Measurements from ENCODE around the gene SLC25A25.
A peak's percentile ranks its signal among the peaks of the same experiment; 100 is the strongest.

Gene SLC25A25

GRCh38 chr9:128098297-128099230 is 30.5 kb downstream of the SLC25A25 start:
- TF ChIP-seq, protein P1, sequence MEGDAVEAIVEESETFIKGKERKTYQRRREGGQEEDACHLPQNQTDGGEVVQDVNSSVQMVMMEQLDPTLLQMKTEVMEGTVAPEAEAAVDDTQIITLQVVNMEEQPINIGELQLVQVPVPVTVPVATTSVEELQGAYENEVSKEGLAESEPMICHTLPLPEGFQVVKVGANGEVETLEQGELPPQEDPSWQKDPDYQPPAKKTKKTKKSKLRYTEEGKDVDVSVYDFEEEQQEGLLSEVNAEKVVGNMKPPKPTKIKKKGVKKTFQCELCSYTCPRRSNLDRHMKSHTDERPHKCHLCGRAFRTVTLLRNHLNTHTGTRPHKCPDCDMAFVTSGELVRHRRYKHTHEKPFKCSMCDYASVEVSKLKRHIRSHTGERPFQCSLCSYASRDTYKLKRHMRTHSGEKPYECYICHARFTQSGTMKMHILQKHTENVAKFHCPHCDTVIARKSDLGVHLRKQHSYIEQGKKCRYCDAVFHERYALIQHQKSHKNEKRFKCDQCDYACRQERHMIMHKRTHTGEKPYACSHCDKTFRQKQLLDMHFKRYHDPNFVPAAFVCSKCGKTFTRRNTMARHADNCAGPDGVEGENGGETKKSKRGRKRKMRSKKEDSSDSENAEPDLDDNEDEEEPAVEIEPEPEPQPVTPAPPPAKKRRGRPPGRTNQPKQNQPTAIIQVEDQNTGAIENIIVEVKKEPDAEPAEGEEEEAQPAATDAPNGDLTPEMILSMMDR (IDR thresholded peaks at IDR 0.05; ENCODE audit: insufficient read depth, low read depth, low read length, missing control alignments): no peak
- H3K4me3 ChIP-seq (ENCODE audit: low read length): peak overlapping the region; percentile 63
- DNase-seq (ENCODE audit: low read depth): peak; percentile 99

GRCh38 chr9:128099231-128099931 is 31.3 kb downstream of the SLC25A25 start:
- peak overlapping the region; percentile 63 for H3K4me3 ChIP-seq (ENCODE audit: low read length)
- peak; percentile 32 for DNase-seq (ENCODE audit: low read depth)
- TF ChIP-seq, protein P1 (IDR thresholded peaks at IDR 0.05; ENCODE audit: insufficient read depth, low read depth, low read length, missing control alignments): no peak

DNA sequence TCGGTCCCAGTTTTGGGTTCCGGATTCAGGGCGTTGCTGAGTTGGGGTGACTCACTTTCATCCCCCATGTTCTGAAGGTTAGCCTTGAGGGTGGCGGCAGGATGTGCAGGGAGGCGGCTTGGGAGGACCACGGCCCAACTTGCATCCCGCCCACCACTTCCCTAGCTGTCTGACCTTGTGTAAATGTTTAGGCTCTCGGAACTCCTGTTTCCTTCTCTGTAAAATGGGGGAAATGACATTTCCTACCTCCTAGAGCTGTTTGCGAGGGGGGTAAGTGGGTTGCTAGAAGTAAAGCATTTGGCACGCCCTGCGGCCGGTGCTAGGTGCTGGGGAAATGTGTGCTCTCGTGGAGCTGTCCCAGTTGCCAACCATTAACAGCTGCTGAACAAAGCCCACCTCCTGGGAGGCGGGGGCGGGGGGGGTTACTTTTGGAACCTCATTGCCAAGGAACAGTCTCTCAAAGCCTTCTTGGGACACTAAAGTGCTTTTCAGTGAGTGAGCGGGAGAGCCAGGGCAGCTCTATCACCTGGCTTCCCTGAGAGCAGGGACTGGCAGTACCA is 32.0 kb downstream of the SLC25A25 start:
- TF ChIP-seq, protein P1 (IDR thresholded peaks at IDR 0.05; ENCODE audit: insufficient read depth, low read depth, low read length, missing control alignments): no peak
- H3K4me3 ChIP-seq (ENCODE audit: low read length): peak overlapping the region; percentile 63
- DNase-seq (ENCODE audit: low read depth): peak; percentile 36

DNA sequence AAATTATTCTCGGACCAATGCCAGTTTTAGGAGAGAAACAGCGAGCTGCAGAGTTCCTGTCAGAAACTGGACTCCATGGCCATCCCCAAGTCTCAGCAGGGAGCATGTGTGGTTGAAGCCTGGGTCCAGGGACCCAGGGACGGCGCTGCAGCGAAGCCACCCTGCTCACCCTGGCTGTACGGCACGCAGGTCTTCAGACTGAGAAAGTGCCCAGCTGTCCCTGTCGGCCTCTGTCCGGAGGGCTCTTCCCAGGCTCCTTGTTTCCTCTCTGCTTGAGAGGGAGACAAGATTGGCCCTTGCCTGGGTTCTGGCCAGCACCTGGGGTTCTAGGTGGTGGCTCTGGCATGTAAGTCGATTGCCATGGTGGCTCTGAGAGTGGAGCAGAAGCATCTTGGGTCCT is 32.5 kb downstream of the SLC25A25 start:
- TF ChIP-seq, protein P1 (IDR thresholded peaks at IDR 0.05; ENCODE audit: insufficient read depth, low read depth, low read length, missing control alignments): no peak
- DNase-seq (ENCODE audit: low read depth): no peak
- no peak overlapping the region for H3K4me3 ChIP-seq (ENCODE audit: low read length)

DNA sequence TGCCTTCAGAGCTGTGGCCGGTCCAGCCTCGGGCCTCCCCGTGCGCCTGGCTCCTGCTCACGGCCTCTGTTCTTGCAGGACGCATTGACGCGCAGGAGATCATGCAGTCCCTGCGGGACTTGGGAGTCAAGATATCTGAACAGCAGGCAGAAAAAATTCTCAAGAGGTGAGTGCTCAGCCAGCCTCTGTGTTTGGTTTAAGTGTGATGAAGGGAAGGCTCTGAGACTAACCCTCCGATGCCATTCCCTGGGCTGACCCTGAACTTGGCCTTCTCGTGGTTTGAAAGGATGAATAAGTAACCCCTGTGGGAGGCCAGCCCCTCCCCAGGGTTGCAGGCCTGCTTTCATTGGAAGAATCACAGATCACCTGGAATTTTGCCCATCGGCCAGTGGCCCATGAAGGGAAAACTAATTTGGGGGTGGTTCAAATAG is 33.2 kb downstream of the SLC25A25 start:
- TF ChIP-seq, protein P1 (IDR thresholded peaks at IDR 0.05; ENCODE audit: insufficient read depth, low read depth, low read length, missing control alignments): no peak
- H3K4me3 ChIP-seq (ENCODE audit: low read length): no peak overlapping the region
- no peak for DNase-seq (ENCODE audit: low read depth)

GRCh38 chr9:128101690-128102089 is 33.7 kb downstream of the SLC25A25 start:
- H3K4me3 ChIP-seq (ENCODE audit: low read length): no peak overlapping the region
- DNase-seq (ENCODE audit: low read depth): no peak
- TF ChIP-seq, protein P1 (IDR thresholded peaks at IDR 0.05; ENCODE audit: insufficient read depth, low read depth, low read length, missing control alignments): no peak
